Epithelial cell of esophagus (primary cell): ENCODE results near the gene HMCN1.

Experiments
- DNase-seq: peaks from one replicate; pipeline ENCODE4 v3.0.0; 2010; ENCODE audit warnings: low read depth
- H3K4me3 ChIP-seq: 2 replicates; pipeline ENCODE4 v1.5.1; 2011; ENCODE audit warnings: mild to moderate bottlenecking, low read length, control low read depth
- TF ChIP-seq, protein P1 (sequence below): IDR thresholded peaks from 2 replicates; pipeline ENCODE4 v1.5.1; 2011; ENCODE audit warnings: low read depth, mild to moderate bottlenecking, low read length, control low read depth, inconsistent platforms; ENCODE audit not compliant: insufficient read depth; ENCODE audit errors: missing control alignments

Gene HMCN1

GRCh38 chr1:185733818-185734735, at the start of gene HMCN1:
Gene HMCN1 (plus strand): TSS chr1:185734391. CDS start chr1:185734780, 389 bp downstream.
- DNase-seq = peak; percentile 41
- H3K4me3 ChIP-seq = peak within 1 kb of the TSS; percentile 57
- TF ChIP-seq, protein P1, sequence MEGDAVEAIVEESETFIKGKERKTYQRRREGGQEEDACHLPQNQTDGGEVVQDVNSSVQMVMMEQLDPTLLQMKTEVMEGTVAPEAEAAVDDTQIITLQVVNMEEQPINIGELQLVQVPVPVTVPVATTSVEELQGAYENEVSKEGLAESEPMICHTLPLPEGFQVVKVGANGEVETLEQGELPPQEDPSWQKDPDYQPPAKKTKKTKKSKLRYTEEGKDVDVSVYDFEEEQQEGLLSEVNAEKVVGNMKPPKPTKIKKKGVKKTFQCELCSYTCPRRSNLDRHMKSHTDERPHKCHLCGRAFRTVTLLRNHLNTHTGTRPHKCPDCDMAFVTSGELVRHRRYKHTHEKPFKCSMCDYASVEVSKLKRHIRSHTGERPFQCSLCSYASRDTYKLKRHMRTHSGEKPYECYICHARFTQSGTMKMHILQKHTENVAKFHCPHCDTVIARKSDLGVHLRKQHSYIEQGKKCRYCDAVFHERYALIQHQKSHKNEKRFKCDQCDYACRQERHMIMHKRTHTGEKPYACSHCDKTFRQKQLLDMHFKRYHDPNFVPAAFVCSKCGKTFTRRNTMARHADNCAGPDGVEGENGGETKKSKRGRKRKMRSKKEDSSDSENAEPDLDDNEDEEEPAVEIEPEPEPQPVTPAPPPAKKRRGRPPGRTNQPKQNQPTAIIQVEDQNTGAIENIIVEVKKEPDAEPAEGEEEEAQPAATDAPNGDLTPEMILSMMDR = peak; percentile 59

GRCh38 chr1:185686821-185687778, 47.1 kb upstream of the HMCN1 start:
- no peak for DNase-seq
- TF ChIP-seq, protein P1 = no peak
- H3K4me3 ChIP-seq = no peak overlapping the region

GRCh38 chr1:185690527-185690926, 43.7 kb upstream of the HMCN1 start:
- DNase-seq = no peak
- TF ChIP-seq, protein P1 = no peak
- H3K4me3 ChIP-seq = no peak overlapping the region

GRCh38 chr1:185693654-185694053, 40.5 kb upstream of the HMCN1 start:
- no peak for DNase-seq
- no peak overlapping the region for H3K4me3 ChIP-seq
- TF ChIP-seq, protein P1 = no peak

DNA sequence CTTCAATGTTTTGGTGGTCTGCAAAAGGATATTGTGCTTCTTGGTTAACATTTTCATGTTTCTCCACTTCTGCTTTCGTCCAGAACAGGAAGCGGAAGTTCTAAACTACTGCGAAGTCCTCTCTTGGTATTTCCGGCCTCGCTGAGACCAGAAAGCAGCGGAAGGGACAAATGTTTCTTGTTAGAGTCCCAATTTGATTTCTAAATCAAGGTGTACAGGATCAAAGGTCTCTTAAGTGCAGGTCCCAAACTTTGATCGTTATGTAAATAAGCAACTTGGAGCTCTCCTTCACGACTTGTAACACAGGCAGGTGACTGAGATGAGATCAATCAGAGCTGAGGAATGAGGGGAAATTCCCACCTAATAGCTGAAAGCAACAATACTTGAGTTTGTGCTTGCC, 40.1 kb upstream of the HMCN1 start:
- H3K4me3 ChIP-seq = no peak overlapping the region
- TF ChIP-seq, protein P1 = no peak
- DNase-seq = peak; percentile 7

DNA sequence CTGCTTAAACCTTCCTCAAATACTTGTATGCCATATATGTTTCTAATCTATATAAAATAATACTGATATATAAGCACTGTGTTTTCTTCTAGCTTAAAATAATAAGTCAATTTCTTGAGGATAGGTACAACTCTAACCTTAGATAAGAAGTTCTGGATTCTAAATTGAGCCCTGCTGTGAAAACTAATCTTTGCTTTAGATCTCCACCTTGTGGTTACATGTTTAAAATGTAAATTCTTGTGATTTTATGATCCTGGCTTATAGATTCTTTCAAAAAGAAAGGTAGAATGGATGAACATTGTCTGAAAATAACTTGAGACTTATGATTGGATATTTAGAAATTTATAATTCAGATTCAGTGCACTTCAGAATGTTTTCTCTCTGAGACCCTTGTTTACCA, 38.9 kb upstream of the HMCN1 start:
- no peak for DNase-seq
- H3K4me3 ChIP-seq = no peak overlapping the region
- TF ChIP-seq, protein P1 = peak; percentile 13
